ENCODE data around the gene INTS12. TPM values are rescaled to one million over a fixed set of nuclear protein-coding genes. Genes with fewer than 3 reads are reported as not detected.

INTS12 gene
- total RNA-seq, 2 experiments from 2014 or later = 19.2 to 19.4 TPM

- no peaks in the 10 kb centered on the region for H3K4me1 Mint-ChIP-seq
- no peaks in the 10 kb centered on the region for H3K36me3 Mint-ChIP-seq (ENCODE audit: low read depth)
- DNase-seq = no peak
- H3K27ac Mint-ChIP-seq = no peak overlapping the region
- POLR2A ChIA-PET = no interaction called here
- H3K9me3 Mint-ChIP-seq = no peaks in the 10 kb centered on the region
- CTCF ChIA-PET = no interaction called here
- no peak overlapping the region for H3K4me3 Mint-ChIP-seq
- peaks cover 14% of the 10 kb centered on the region for H3K27me3 Mint-ChIP-seq
Observed at GRCh38 chr4:105637408-105638176, 70.9 kb downstream of the INTS12 start.

GRCh38 chr4:105634402-105635080 is 73.9 kb downstream of the INTS12 start:
- H3K27ac Mint-ChIP-seq = no peak overlapping the region
- no peaks in the 10 kb centered on the region for H3K9me3 Mint-ChIP-seq
- H3K27me3 Mint-ChIP-seq = peaks cover 9% of the 10 kb centered on the region
- H3K36me3 Mint-ChIP-seq (ENCODE audit: low read depth) = no peaks in the 10 kb centered on the region
- DNase-seq = no peak
- ChIA-PET POLR2A (no interaction called here), CTCF (no interaction called here)
- no peaks in the 10 kb centered on the region for H3K4me1 Mint-ChIP-seq
- H3K4me3 Mint-ChIP-seq = no peak overlapping the region

GRCh38 chr4:105633241-105633640 is 75.2 kb downstream of the INTS12 start:
- Mint-ChIP-seq H3K9me3 (no peaks in the 10 kb centered on the region), H3K4me3 (no peak overlapping the region), H3K4me1 (no peaks in the 10 kb centered on the region), H3K36me3 (ENCODE audit: low read depth) (no peaks in the 10 kb centered on the region), H3K27me3 (peaks cover 14% of the 10 kb centered on the region), H3K27ac (no peak overlapping the region)
- ChIA-PET POLR2A (no interaction called here), CTCF (interaction anchor here (0.6 kb wide), 1 partner anchor 190 kb away, joined by 3 read pairs; no protein-coding TSS in a partner anchor)
- DNase-seq = no peak

Other genes starting within 250 kb of the INTS12 start
- gene PPA2, start 234.6 kb downstream of the INTS12 start, total RNA-seq = 10 to 100 TPM; 54.6 to 61.0 TPM
- gene ARHGEF38, start 156.1 kb downstream of the INTS12 start, total RNA-seq = not detected
- 10 to 100 TPM in 1 of 2 experiments, 1 to 10 TPM in 1; 9.9 to 13.8 TPM for gene GSTCD, start 95 bp upstream of the INTS12 start, total RNA-seq
- gene NPNT, start 186.8 kb upstream of the INTS12 start, total RNA-seq = not detected